ENCODE data around the gene NCK2.

DNA sequence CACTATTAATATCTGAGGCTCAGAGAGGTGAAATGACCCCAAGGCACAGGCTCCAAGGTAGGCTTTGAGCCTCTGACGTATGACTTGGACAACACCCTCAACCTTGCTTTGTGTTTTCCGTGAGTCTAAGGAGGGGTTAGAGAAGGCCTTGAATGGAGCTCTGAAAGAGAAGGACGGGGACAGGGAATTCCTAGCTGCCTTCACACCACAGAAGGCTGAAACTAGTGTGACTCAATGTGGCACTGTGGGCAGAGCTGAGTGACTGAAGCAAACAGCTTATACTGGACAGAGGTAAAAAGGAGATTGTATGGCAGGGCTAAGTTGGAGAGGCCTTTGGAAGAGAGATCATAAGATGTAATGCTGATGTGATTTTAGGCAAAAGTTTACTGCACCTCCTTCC is 3.5 kb upstream of the NCK2 start:
- TF ChIP-seq, protein P1, sequence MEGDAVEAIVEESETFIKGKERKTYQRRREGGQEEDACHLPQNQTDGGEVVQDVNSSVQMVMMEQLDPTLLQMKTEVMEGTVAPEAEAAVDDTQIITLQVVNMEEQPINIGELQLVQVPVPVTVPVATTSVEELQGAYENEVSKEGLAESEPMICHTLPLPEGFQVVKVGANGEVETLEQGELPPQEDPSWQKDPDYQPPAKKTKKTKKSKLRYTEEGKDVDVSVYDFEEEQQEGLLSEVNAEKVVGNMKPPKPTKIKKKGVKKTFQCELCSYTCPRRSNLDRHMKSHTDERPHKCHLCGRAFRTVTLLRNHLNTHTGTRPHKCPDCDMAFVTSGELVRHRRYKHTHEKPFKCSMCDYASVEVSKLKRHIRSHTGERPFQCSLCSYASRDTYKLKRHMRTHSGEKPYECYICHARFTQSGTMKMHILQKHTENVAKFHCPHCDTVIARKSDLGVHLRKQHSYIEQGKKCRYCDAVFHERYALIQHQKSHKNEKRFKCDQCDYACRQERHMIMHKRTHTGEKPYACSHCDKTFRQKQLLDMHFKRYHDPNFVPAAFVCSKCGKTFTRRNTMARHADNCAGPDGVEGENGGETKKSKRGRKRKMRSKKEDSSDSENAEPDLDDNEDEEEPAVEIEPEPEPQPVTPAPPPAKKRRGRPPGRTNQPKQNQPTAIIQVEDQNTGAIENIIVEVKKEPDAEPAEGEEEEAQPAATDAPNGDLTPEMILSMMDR (IDR thresholded peaks at IDR 0.05) = no peak
- TF ChIP-seq POLR2A (IDR thresholded peaks at IDR 0.05) = no peak

Measured in thyroid gland (tissue), 4 donors.